Karpas-422 (cell line): ENCODE measurements around the gene DUOXA1. TPM values are rescaled to one million over a fixed set of nuclear protein-coding genes. Genes with fewer than 3 reads are reported as not detected.

Experiments used
- DNase-seq: peaks from one replicate; pipeline ENCODE4 v3.0.0-alpha.2; 2015
- H2AFZ ChIP-seq: fragments of 200-600 bp; sonication (generic); 2 replicates; pipeline ENCODE4 v1.6.1; 2014; ENCODE audit warnings: antibody characterized with exemption, low read length, mixed read lengths
- H3K27ac ChIP-seq: fragments of 200-600 bp; sonication (generic); 2 replicates; pipeline ENCODE4 v1.5.1; 2014; ENCODE audit warnings: mild to moderate bottlenecking, low read length, moderate library complexity
- H3K27me3 ChIP-seq: fragments of 200-600 bp; sonication (generic); 2 replicates; pipeline ENCODE4 v1.6.1; 2014; ENCODE audit warnings: low read length, mixed read lengths
- H3K36me3 ChIP-seq: fragments of 200-600 bp; sonication (generic); 2 replicates; pipeline ENCODE4 v1.6.1; 2014; ENCODE audit warnings: low read length, mixed read lengths; ENCODE audit not compliant: insufficient read depth
- H3K4me1 ChIP-seq: fragments of 200-600 bp; sonication (generic); 2 replicates; pipeline ENCODE4 v1.6.1; 2014; ENCODE audit warnings: mild to moderate bottlenecking, low read length, mixed read lengths
- H3K4me2 ChIP-seq: fragments of 200-600 bp; sonication (generic); 2 replicates; pipeline ENCODE4 v1.6.1; 2014; ENCODE audit warnings: low read length, low read depth, mild to moderate bottlenecking; ENCODE audit not compliant: poor library complexity, severe bottlenecking
- H3K4me3 ChIP-seq: fragments of 200-600 bp; sonication (generic); 2 replicates; pipeline ENCODE4 v1.5.1; 2014; ENCODE audit warnings: mild to moderate bottlenecking, antibody characterized with exemption, low read length, mixed read lengths
- H3K79me2 ChIP-seq: fragments of 200-600 bp; sonication (generic); 2 replicates; pipeline ENCODE4 v1.6.1; 2014; ENCODE audit warnings: mild to moderate bottlenecking, low read length, mixed read lengths
- H3K9ac ChIP-seq: fragments of 200-600 bp; sonication (generic); 2 replicates; pipeline ENCODE4 v1.6.0; 2014; ENCODE audit warnings: low read length
- H3K9me2 ChIP-seq: fragments of 200-600 bp; sonication (generic), shearing (Covaris generic); replicated peaks from 2 replicates; pipeline ENCODE4 v1.6.0; 2014; ENCODE audit warnings: mild to moderate bottlenecking, low read length, moderate library complexity; ENCODE audit not compliant: insufficient read depth
- H3K9me3 ChIP-seq: fragments of 300-700, 200-600 bp; sonication (generic); 2 replicates; pipeline ENCODE4 v1.6.1; 2014; ENCODE audit warnings: low read length, mixed read lengths
- H4K20me1 ChIP-seq: fragments of 200-600 bp; sonication (generic); 2 replicates; pipeline ENCODE4 v1.6.1; 2014; ENCODE audit warnings: mild to moderate bottlenecking, antibody characterized with exemption, low read length, low read depth; ENCODE audit not compliant: insufficient read depth
- total RNA-seq: library from RNA; depleted of rRNA; stranded (reverse); fragments of >200 nt; shearing (Covaris generic); gene quantifications from 2 replicates; pipeline ENCODE4 v1.2.3, GENCODE V29; 2014; ENCODE audit warnings: low replicate concordance

The DUOXA1 gene
- total RNA-seq, 1 experiment from 2014 or later, result not detected

- Histone ChIP-seq H3K4me1 (0 out of 2 replicates have a peak, but pooled peaks cover 2% of the 10 kb centered on the region), H3K9me2 (no peaks in the 10 kb centered on the region), H3K36me3 (no peaks in the 10 kb centered on the region), H3K9ac (no peak overlapping the region), H2AFZ (no peak overlapping the region), H3K27ac (no peak overlapping the region), H3K79me2 (no peaks in the 10 kb centered on the region), H4K20me1 (no peaks in the 10 kb centered on the region), H3K27me3 (no peaks in the 10 kb centered on the region), H3K4me2 (no peak overlapping the region), H3K9me3 (no peaks in the 10 kb centered on the region), H3K4me3 (no peak overlapping the region)
- no peak for DNase-seq
Measured at GRCh38 chr15:45100884-45101625, 28.6 kb downstream of the DUOXA1 start.

- H3K27ac ChIP-seq, result no peak overlapping the region
- DNase-seq, result no peak
Measured at GRCh38 chr15:45099549-45100165, 30.0 kb downstream of the DUOXA1 start.

GRCh38 chr15:45097466-45097865 is 32.2 kb downstream of the DUOXA1 start:
- no peaks in the 10 kb centered on the region for H4K20me1 ChIP-seq
- H3K27me3 ChIP-seq, result no peaks in the 10 kb centered on the region
- no peaks in the 10 kb centered on the region for H3K9me3 ChIP-seq
- no peak overlapping the region for H3K9ac ChIP-seq
- no peaks in the 10 kb centered on the region for H3K9me2 ChIP-seq
- no peak overlapping the region for H3K4me3 ChIP-seq
- DNase-seq, result no peak
- H2AFZ ChIP-seq, result no peak overlapping the region
- no peaks in the 10 kb centered on the region for H3K79me2 ChIP-seq
- 0 out of 2 replicates have a peak, but pooled peaks cover 2% of the 10 kb centered on the region for H3K4me1 ChIP-seq
- no peaks in the 10 kb centered on the region for H3K36me3 ChIP-seq
- no peak overlapping the region for H3K27ac ChIP-seq
- no peak overlapping the region for H3K4me2 ChIP-seq

More at GRCh38 chr15:45099549-45100165, 30.0 kb downstream of the DUOXA1 start:
- no peaks in the 10 kb centered on the region for H3K9me3 ChIP-seq
- no peaks in the 10 kb centered on the region for H3K27me3 ChIP-seq
- 0 out of 2 replicates have a peak, but pooled peaks cover 2% of the 10 kb centered on the region for H3K4me1 ChIP-seq
- H3K9ac ChIP-seq, result no peak overlapping the region
- H3K36me3 ChIP-seq, result no peaks in the 10 kb centered on the region
- H2AFZ ChIP-seq, result no peak overlapping the region
- H3K4me2 ChIP-seq, result no peak overlapping the region
- H3K79me2 ChIP-seq, result no peaks in the 10 kb centered on the region
- H3K9me2 ChIP-seq, result no peaks in the 10 kb centered on the region
- H4K20me1 ChIP-seq, result no peaks in the 10 kb centered on the region
- H3K4me3 ChIP-seq, result no peak overlapping the region

GRCh38 chr15:45095661-45096060 is 34.0 kb downstream of the DUOXA1 start:
- no peak for DNase-seq
- H4K20me1 ChIP-seq, result no peaks in the 10 kb centered on the region
- H3K4me3 ChIP-seq, result no peak overlapping the region
- H3K79me2 ChIP-seq, result no peaks in the 10 kb centered on the region
- H3K36me3 ChIP-seq, result no peaks in the 10 kb centered on the region
- H3K4me1 ChIP-seq, result 0 out of 2 replicates have a peak, but pooled peaks cover 2% of the 10 kb centered on the region
- H3K27me3 ChIP-seq, result no peaks in the 10 kb centered on the region
- no peak overlapping the region for H3K9ac ChIP-seq
- H3K9me3 ChIP-seq, result no peaks in the 10 kb centered on the region
- no peak overlapping the region for H3K4me2 ChIP-seq
- no peak overlapping the region for H3K27ac ChIP-seq
- H2AFZ ChIP-seq, result no peak overlapping the region
- no peaks in the 10 kb centered on the region for H3K9me2 ChIP-seq

GRCh38 chr15:45094358-45094730 is 35.3 kb downstream of the DUOXA1 start:
- no peaks in the 10 kb centered on the region for H3K9me2 ChIP-seq
- H3K27me3 ChIP-seq, result no peaks in the 10 kb centered on the region
- H3K4me1 ChIP-seq, result 0 out of 2 replicates have a peak, but pooled peaks cover 2% of the 10 kb centered on the region
- H3K9me3 ChIP-seq, result no peaks in the 10 kb centered on the region
- H3K36me3 ChIP-seq, result no peaks in the 10 kb centered on the region
- H3K4me2 ChIP-seq, result no peak overlapping the region
- H3K27ac ChIP-seq, result no peak overlapping the region
- H3K79me2 ChIP-seq, result no peaks in the 10 kb centered on the region
- H4K20me1 ChIP-seq, result no peaks in the 10 kb centered on the region
- no peak for DNase-seq
- H2AFZ ChIP-seq, result no peak overlapping the region
- H3K9ac ChIP-seq, result no peak overlapping the region
- no peak overlapping the region for H3K4me3 ChIP-seq

- Histone ChIP-seq H3K4me2 (no peak overlapping the region), H3K79me2 (no peaks in the 10 kb centered on the region), H3K27ac (no peak overlapping the region), H3K9me3 (no peaks in the 10 kb centered on the region), H2AFZ (no peak overlapping the region), H3K9me2 (no peaks in the 10 kb centered on the region), H3K4me1 (0 out of 2 replicates have a peak, but pooled peaks cover 2% of the 10 kb centered on the region), H3K27me3 (no peaks in the 10 kb centered on the region), H3K9ac (no peak overlapping the region), H3K4me3 (no peak overlapping the region), H3K36me3 (no peaks in the 10 kb centered on the region), H4K20me1 (no peaks in the 10 kb centered on the region)
- no peak for DNase-seq
Measured at GRCh38 chr15:45093622-45094357, 35.9 kb downstream of the DUOXA1 start.

- no peaks in the 10 kb centered on the region for H3K27me3 ChIP-seq
- no peaks in the 10 kb centered on the region for H3K79me2 ChIP-seq
- no peak overlapping the region for H3K27ac ChIP-seq
- no peaks in the 10 kb centered on the region for H3K9me2 ChIP-seq
- no peaks in the 10 kb centered on the region for H4K20me1 ChIP-seq
- H3K4me2 ChIP-seq, result no peak overlapping the region
- no peak overlapping the region for H2AFZ ChIP-seq
- no peak overlapping the region for H3K9ac ChIP-seq
- no peak for DNase-seq
- H3K4me1 ChIP-seq, result no peaks in the 10 kb centered on the region
- H3K4me3 ChIP-seq, result no peak overlapping the region
- H3K36me3 ChIP-seq, result no peaks in the 10 kb centered on the region
- H3K9me3 ChIP-seq, result no peaks in the 10 kb centered on the region
Measured at GRCh38 chr15:45093013-45093412, 36.7 kb downstream of the DUOXA1 start.

GRCh38 chr15:45091576-45091975 is 38.1 kb downstream of the DUOXA1 start:
- no peaks in the 10 kb centered on the region for H3K9me3 ChIP-seq
- no peaks in the 10 kb centered on the region for H3K9me2 ChIP-seq
- no peaks in the 10 kb centered on the region for H3K36me3 ChIP-seq
- no peaks in the 10 kb centered on the region for H3K27me3 ChIP-seq
- no peaks in the 10 kb centered on the region for H3K4me1 ChIP-seq
- H3K79me2 ChIP-seq, result no peaks in the 10 kb centered on the region
- no peak overlapping the region for H2AFZ ChIP-seq
- no peak for DNase-seq
- H3K4me2 ChIP-seq, result no peak overlapping the region
- H3K4me3 ChIP-seq, result no peak overlapping the region
- no peaks in the 10 kb centered on the region for H4K20me1 ChIP-seq
- no peak overlapping the region for H3K9ac ChIP-seq
- H3K27ac ChIP-seq, result no peak overlapping the region
